MM.1S (cell line): ENCODE measurements around the gene ZNF507.
"Not testable (repeated sequence)": the region's sequence is repeated elsewhere in the genome, so short reads cannot be mapped to it uniquely, and the experiment has no call there.

Experiments
- DNase-seq: peaks from one replicate; pipeline ENCODE4 v3.0.0-alpha.2; 2015
- H2AFZ ChIP-seq: fragments of 300-600 bp; sonication (generic); 2 replicates; pipeline ENCODE4 v1.6.0; 2016; ENCODE audit warnings: antibody characterized with exemption, low read length
- H3F3A ChIP-seq: fragments of 300-600 bp; sonication (generic); 2 replicates; pipeline ENCODE4 v1.6.1; 2016; ENCODE audit warnings: mild to moderate bottlenecking, antibody characterized with exemption, low read length, moderate library complexity, mixed read lengths; ENCODE audit not compliant: insufficient read depth
- H3K27ac ChIP-seq: fragments of 300-600 bp; sonication (generic); 2 replicates; pipeline ENCODE4 v1.5.1; 2016; ENCODE audit warnings: mild to moderate bottlenecking, low read length
- H3K27me3 ChIP-seq: fragments of 300-600 bp; sonication (generic); replicated peaks from 2 replicates; pipeline ENCODE4 v1.6.0; 2016; ENCODE audit warnings: low read length; ENCODE audit not compliant: insufficient read depth
- H3K36me3 ChIP-seq: fragments of 300-600 bp; sonication (generic); replicated peaks from 2 replicates; pipeline ENCODE4 v1.6.1; 2016; ENCODE audit warnings: mild to moderate bottlenecking, low read length, mixed read lengths; ENCODE audit not compliant: insufficient read depth
- H3K4me1 ChIP-seq: fragments of 300-600 bp; sonication (generic); 2 replicates; pipeline ENCODE4 v1.6.1; 2016; ENCODE audit warnings: low read length, mixed read lengths
- H3K4me2 ChIP-seq: fragments of 300-600 bp; sonication (generic); 2 replicates; pipeline ENCODE4 v1.6.0; 2016; ENCODE audit warnings: low read depth, low read length
- H3K4me3 ChIP-seq: fragments of 300-600 bp; sonication (generic); 2 replicates; pipeline ENCODE4 v1.5.1; 2016; ENCODE audit warnings: low read length, mixed read lengths
- H3K79me2 ChIP-seq: fragments of 300-600 bp; sonication (generic); 2 replicates; pipeline ENCODE4 v1.6.1; 2016; ENCODE audit warnings: mixed run types, low read length, mixed read lengths
- H3K9ac ChIP-seq: fragments of 300-600 bp; sonication (generic); 2 replicates; pipeline ENCODE4 v1.6.1; 2016; ENCODE audit warnings: low read length, mixed read lengths
- H3K9me2 ChIP-seq: fragments of 300-600 bp; sonication (generic); replicated peaks from 2 replicates; pipeline ENCODE4 v1.6.1; 2016; ENCODE audit warnings: mild to moderate bottlenecking, low read length, mixed read lengths; ENCODE audit not compliant: insufficient read depth
- H3K9me3 ChIP-seq: fragments of 300-600 bp; sonication (generic); replicated peaks from 2 replicates; pipeline ENCODE4 v1.6.1; 2016; ENCODE audit warnings: mild to moderate bottlenecking, low read length, mixed read lengths; ENCODE audit not compliant: insufficient read depth
- H4K20me1 ChIP-seq: fragments of 300-600 bp; sonication (generic); 2 replicates; pipeline ENCODE4 v1.6.1; 2016; ENCODE audit warnings: mild to moderate bottlenecking, low read length, moderate library complexity, mixed read lengths; ENCODE audit not compliant: insufficient read depth
- CTCF ChIP-seq: fragments of 300-600 bp; sonication (generic); IDR thresholded peaks from 2 replicates; pipeline ENCODE4 v1.5.1; 2016; ENCODE audit warnings: antibody characterized with exemption, low read length, mixed read lengths
- EZH2 ChIP-seq: fragments of 300-600 bp; sonication (generic); optimal IDR thresholded peaks from 2 replicates; pipeline ENCODE3; 2017; ENCODE audit warnings: low read depth, mild to moderate bottlenecking, antibody characterized with exemption, low read length, mixed read lengths
- EZH2phosphoT487 ChIP-seq: fragments of 300-600 bp; sonication (generic); IDR thresholded peaks from 2 replicates; pipeline ENCODE4 v1.6.1; 2018; ENCODE audit warnings: antibody characterized with exemption, low read length

ZNF507 gene

DNA sequence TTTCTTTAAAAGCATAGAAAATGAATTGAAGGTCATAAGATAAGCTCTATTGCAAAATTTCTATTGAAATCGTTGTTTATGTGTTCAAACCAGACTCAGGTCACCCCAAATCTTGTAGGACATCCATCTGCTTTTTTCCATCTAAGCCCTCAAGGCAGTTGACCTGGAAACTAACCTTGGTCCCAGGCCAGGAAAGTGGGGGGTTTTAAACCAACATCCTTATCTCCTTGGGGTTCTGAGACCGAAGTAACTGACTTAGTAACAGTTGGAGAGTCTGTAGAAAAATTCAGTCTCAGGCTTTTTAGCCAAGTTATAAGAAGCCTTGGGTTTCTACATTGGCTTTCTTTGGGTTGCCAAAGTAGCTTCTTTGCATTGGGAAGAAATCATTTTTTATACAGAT lies 23.4 kb downstream of the ZNF507 start:
- TF ChIP-seq CTCF = no peak
- TF ChIP-seq EZH2phosphoT487 = no peak
- no peak for TF ChIP-seq EZH2
- Histone ChIP-seq H3K27me3 (no peaks in the 10 kb centered on the region), H3K36me3 (peaks cover 18% of the 10 kb centered on the region), H3K79me2 (peaks cover 60% of the 10 kb centered on the region), H4K20me1 (peaks cover 3% of the 10 kb centered on the region; the same call in 1 of the 2 replicates), H3K27ac (no peak overlapping the region), H3K9me3 (no peaks in the 10 kb centered on the region), H3K4me2 (no peak overlapping the region), H2AFZ (no peak overlapping the region), H3K9ac (no peak overlapping the region), H3F3A (no peaks in the 10 kb centered on the region), H3K4me3 (no peak overlapping the region), H3K4me1 (no peaks in the 10 kb centered on the region), H3K9me2 (no peaks in the 10 kb centered on the region)
- no peak for DNase-seq

DNA sequence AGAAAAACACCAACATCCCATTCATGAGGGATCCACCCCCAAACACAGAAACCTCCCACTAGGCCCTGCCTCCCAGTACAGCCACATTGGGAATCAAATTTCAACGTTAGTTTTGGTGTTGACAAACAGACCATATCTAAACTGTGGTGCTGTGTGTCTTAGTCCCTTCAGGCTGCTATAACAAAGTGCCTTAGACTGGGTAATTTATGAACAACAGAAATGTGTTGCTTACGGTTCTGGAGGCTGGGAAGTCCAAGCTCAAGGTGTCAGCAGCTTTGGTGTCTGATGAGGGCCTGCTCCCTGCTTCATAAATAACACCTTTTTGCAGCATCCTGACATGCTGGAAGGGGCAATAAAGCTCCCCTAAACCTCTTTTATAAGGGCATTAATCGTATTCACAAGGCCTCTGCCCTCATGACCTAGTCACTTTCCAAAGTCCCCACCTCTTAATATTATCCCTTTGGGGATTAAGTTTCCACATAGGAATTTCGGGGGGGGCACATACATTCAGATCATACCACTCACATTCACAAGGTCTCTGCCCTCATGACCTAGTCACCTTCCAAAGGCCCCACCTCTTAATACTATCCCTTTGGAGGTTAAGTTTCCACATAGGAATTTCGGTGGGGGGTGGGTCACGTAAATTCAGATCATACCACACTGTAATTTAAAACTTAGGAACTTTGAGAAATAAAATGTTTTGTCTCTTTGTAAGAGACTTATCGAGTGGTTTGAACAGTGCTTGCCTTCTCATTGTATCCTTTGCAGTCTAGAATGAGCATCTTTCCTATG lies 27.5 kb downstream of the ZNF507 start:
- no peak for DNase-seq
- no peak overlapping the region for H3K9ac ChIP-seq

DNA sequence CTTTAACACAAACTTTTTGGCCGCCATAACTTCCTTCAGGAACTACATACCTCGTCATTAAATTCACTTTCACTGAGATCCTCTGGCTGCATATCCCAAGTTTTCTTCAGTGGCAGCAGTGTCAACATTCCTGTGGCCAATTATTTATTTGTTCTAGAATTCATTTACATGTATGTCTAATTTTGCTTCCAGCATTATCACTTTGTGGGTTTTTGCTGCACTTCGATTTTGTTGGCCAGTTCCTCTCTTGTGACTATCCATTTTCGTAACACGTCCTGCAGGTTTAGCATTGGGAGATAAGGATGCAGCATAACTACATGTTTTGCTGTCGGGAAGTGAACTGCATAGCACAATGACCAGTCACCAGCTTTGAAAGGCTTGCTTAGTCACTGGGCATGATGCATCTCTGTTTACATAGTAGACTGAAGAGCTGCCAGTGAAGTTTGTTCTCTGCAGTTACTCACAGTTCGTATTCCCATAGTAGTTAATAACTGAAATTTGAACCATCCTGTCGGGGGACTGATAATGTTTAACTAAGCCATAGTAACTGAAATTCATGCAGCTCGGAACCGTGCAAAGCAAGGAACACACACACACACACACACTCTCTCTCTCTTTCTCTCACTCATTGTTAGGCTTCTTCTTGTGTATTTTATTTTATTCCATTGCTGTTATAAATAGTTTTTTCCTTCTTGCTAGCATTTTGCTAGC lies 28.3 kb downstream of the ZNF507 start:
- Histone ChIP-seq H3F3A (no peaks in the 10 kb centered on the region), H3K9me3 (no peaks in the 10 kb centered on the region), H3K79me2 (peaks cover 21% of the 10 kb centered on the region), H3K4me1 (no peaks in the 10 kb centered on the region), H3K4me3 (no peak overlapping the region), H2AFZ (no peak overlapping the region), H3K36me3 (peaks cover 12% of the 10 kb centered on the region), H3K27me3 (no peaks in the 10 kb centered on the region), H3K9me2 (no peaks in the 10 kb centered on the region), H4K20me1 (peaks cover 3% of the 10 kb centered on the region; the same call in 1 of the 2 replicates), H3K4me2 (no peak overlapping the region), H3K9ac (no peak overlapping the region), H3K27ac (no peak overlapping the region)
- DNase-seq = no peak
- no peak for TF ChIP-seq EZH2
- TF ChIP-seq CTCF = no peak
- no peak for TF ChIP-seq EZH2phosphoT487

More for the DNA sequence above, 27.5 kb downstream of the ZNF507 start:
- no peak overlapping the region for H2AFZ ChIP-seq
- H3K4me2 ChIP-seq = no peak overlapping the region
- no peak overlapping the region for H3K4me3 ChIP-seq
- peaks cover 12% of the 10 kb centered on the region for H3K36me3 ChIP-seq
- H3F3A ChIP-seq = no peaks in the 10 kb centered on the region
- no peaks in the 10 kb centered on the region for H3K27me3 ChIP-seq
- H3K79me2 ChIP-seq = peaks cover 28% of the 10 kb centered on the region
- no peaks in the 10 kb centered on the region for H3K9me2 ChIP-seq
- TF ChIP-seq EZH2 (no peak), EZH2phosphoT487 (no peak), CTCF (no peak)
- no peak overlapping the region for H3K27ac ChIP-seq
- H3K4me1 ChIP-seq = no peaks in the 10 kb centered on the region
- no peaks in the 10 kb centered on the region for H3K9me3 ChIP-seq
- H4K20me1 ChIP-seq = peaks cover 3% of the 10 kb centered on the region; the same call in 1 of the 2 replicates

GRCh38 chr19:32374362-32374761 lies 29.0 kb downstream of the ZNF507 start:
- not testable (repeated sequence) for H3K4me3 ChIP-seq, H2AFZ ChIP-seq, DNase-seq, H3K4me2 ChIP-seq, H3K9me2 ChIP-seq, H3K9me3 ChIP-seq, H3K27ac ChIP-seq, H3K27me3 ChIP-seq, H3K4me1 ChIP-seq, H3F3A ChIP-seq, H3K9ac ChIP-seq, H4K20me1 ChIP-seq
- H3K79me2 ChIP-seq = peaks cover 14% of the 10 kb centered on the region
- peaks cover 12% of the 10 kb centered on the region; the same call in 1 of the 2 replicates for H3K36me3 ChIP-seq
